H1 (cell line): ENCODE measurements around the gene IRF4. TPM values are rescaled to one million over a fixed set of nuclear protein-coding genes. Genes with fewer than 3 reads are reported as not detected.

ENCODE experiments used
- CTCF ChIA-PET: fragments of 300-600 bp; sonication (Branson Sonifier 250); formaldehyde crosslinking; loops from one replicate; lab custom pipeline; 2021; ENCODE audit not compliant: partially characterized antibody; lab: Charles Lee
- POLR2A ChIA-PET: fragments of 300-600 bp; sonication (Branson Sonifier 250); formaldehyde crosslinking; loops from one replicate; lab custom pipeline; 2021; ENCODE audit warnings: inconsistent platforms; ENCODE audit not compliant: partially characterized antibody; lab: Charles Lee
- DNase-seq, 2 experiments: peaks; one replicate each; pipeline versions ENCODE4 v3.0.0 to v3.0.0-alpha.2; 2010 to 2022; ENCODE audit warnings: low spot score in 2 of 2, low read depth in 1 of 2, mixed read lengths in 1 of 2
- FAIRE-seq: peaks from 2 replicates; lab custom pipeline; 2011; peaks lifted over from hg19 to GRCh38; lab: Jason Lieb, UNC
- H2AFZ ChIP-seq: 2 replicates; pipeline ENCODE4 v1.8.1; 2012; ENCODE audit warnings: low read length, inconsistent platforms
- H2AK5ac ChIP-seq: 2 replicates; pipeline ENCODE4 v1.6.1; 2013; ENCODE audit warnings: low read depth, low read length
- H2BK120ac ChIP-seq: replicated peaks from 2 replicates; pipeline ENCODE3; 2013; ENCODE audit warnings: low read depth, low read length, inconsistent platforms
- H2BK12ac ChIP-seq: 2 replicates; pipeline ENCODE4 v1.6.1; 2013; ENCODE audit warnings: low read depth, low read length
- H2BK15ac ChIP-seq: 2 replicates; pipeline ENCODE4 v1.6.1; 2013; ENCODE audit warnings: low read length
- H2BK20ac ChIP-seq: 2 replicates; pipeline ENCODE4 v1.6.1; 2013; ENCODE audit warnings: low read length
- H2BK5ac ChIP-seq: 2 replicates; pipeline ENCODE4 v1.6.1; 2013; ENCODE audit warnings: low read depth, low read length
- H3K14ac ChIP-seq: 2 replicates; pipeline ENCODE4 v1.6.1; 2013; ENCODE audit warnings: inconsistent platforms; ENCODE audit not compliant: insufficient read length
- H3K18ac ChIP-seq: 2 replicates; pipeline ENCODE4 v1.6.1; 2013; ENCODE audit warnings: low read length; ENCODE audit errors: extremely low read depth
- H3K23ac ChIP-seq: 2 replicates; pipeline ENCODE4 v1.6.1; 2013; ENCODE audit warnings: inconsistent platforms; ENCODE audit not compliant: insufficient read length
- H3K23me2 ChIP-seq: 2 replicates; pipeline ENCODE4 v1.6.1; 2013; ENCODE audit warnings: low read depth, low read length
- H3K27ac ChIP-seq: 2 replicates; pipeline ENCODE4 v1.6.1; 2011; ENCODE audit warnings: low read depth, low read length, inconsistent platforms
- H3K27me3 ChIP-seq, 4 experiments: replicated peaks in 1 of 4; 1 replicate in 1 of 4; 2 replicates in 3 of 4; pipeline versions ENCODE4 v1.6.1 to v1.8.1; 2011 to 2013; ENCODE audit warnings: low read length in 3 of 4, mild to moderate bottlenecking in 3 of 4, inconsistent platforms in 2 of 4, mixed read lengths in 2 of 4, moderate library complexity in 1 of 4; ENCODE audit not compliant: control insufficient read depth in 3 of 4, insufficient read depth in 3 of 4; ENCODE audit errors: extremely low read depth in 1 of 4
- H3K36me3 ChIP-seq, 4 experiments: 2 replicates each; pipeline versions ENCODE4 v1.6.1 to v1.8.1; 2011 to 2013; ENCODE audit warnings: mild to moderate bottlenecking in 4 of 4, low read length in 3 of 4, moderate library complexity in 2 of 4, control low read depth in 1 of 4, inconsistent platforms in 1 of 4; ENCODE audit not compliant: insufficient read depth in 4 of 4, control insufficient read depth in 2 of 4
- H3K4ac ChIP-seq: replicated peaks from 2 replicates; pipeline ENCODE3; 2013; ENCODE audit warnings: low read length, low read depth, mixed read lengths, inconsistent platforms; ENCODE audit not compliant: insufficient read length
- H3K4me1 ChIP-seq, 4 experiments: replicated peaks in 1 of 4; 1 replicate in 1 of 4; 2 replicates in 3 of 4; pipeline versions ENCODE4 v1.6.1 to v1.8.1; 2011 to 2013; ENCODE audit warnings: low read length in 3 of 4, inconsistent platforms in 2 of 4, mixed read lengths in 1 of 4; ENCODE audit not compliant: insufficient read depth in 4 of 4, control insufficient read depth in 3 of 4
- H3K4me2 ChIP-seq, 2 experiments: 2 replicates each; pipeline versions ENCODE4 v1.6.1 to v1.8.1; 2011 to 2013; ENCODE audit warnings: low read depth in 2 of 2, low read length in 2 of 2, control low read depth in 1 of 2, inconsistent platforms in 1 of 2, mild to moderate bottlenecking in 1 of 2; ENCODE audit not compliant: insufficient read depth in 1 of 2
- H3K4me3 ChIP-seq, 4 experiments: fragments of 200-600, 300-600 bp in 1 of 4; sonication (generic), shearing (Covaris generic), sonication (Bioruptor Twin) in 1 of 4; 2 replicates each; pipeline versions ENCODE4 v1.5.1 to v1.8.1; 2011 to 2016; ENCODE audit warnings: low read length in 4 of 4, low read depth in 3 of 4, control low read depth in 2 of 4, inconsistent platforms in 2 of 4, mild to moderate bottlenecking in 2 of 4, mixed read lengths in 1 of 4, moderate library complexity in 1 of 4; ENCODE audit not compliant: insufficient read depth in 2 of 4; ENCODE audit errors: extremely low read depth in 1 of 4
- H3K56ac ChIP-seq: replicated peaks from 2 replicates; pipeline ENCODE3; 2013; ENCODE audit warnings: low read depth, mild to moderate bottlenecking, mixed read lengths, low read length, inconsistent platforms; ENCODE audit not compliant: insufficient read length
- H3K79me1 ChIP-seq: 2 replicates; pipeline ENCODE4 v1.6.1; 2013; ENCODE audit warnings: low read depth, low read length, control low read depth
- H3K79me2 ChIP-seq, 2 experiments: 2 replicates each; pipeline versions ENCODE4 v1.6.1 to v1.8.1; 2012 to 2013; ENCODE audit warnings: low read length in 2 of 2, mild to moderate bottlenecking in 2 of 2, inconsistent platforms in 1 of 2; ENCODE audit not compliant: insufficient read depth in 2 of 2, control insufficient read depth in 1 of 2
- H3K9ac ChIP-seq, 4 experiments: replicated peaks in 1 of 4; 1 replicate in 1 of 4; 2 replicates in 3 of 4; pipeline versions ENCODE4 v1.6.1 to v1.8.1; 2011 to 2013; ENCODE audit warnings: low read depth in 3 of 4, low read length in 3 of 4, control low read depth in 2 of 4, mild to moderate bottlenecking in 2 of 4, moderate library complexity in 2 of 4, inconsistent platforms in 1 of 4; ENCODE audit errors: extremely low read depth in 1 of 4
- H3K9me3 ChIP-seq, 2 experiments: 2 replicates each; pipeline versions ENCODE4 v1.6.1 to v1.8.1; 2012 to 2013; ENCODE audit warnings: mild to moderate bottlenecking in 2 of 2, moderate library complexity in 2 of 2, control low read depth in 1 of 2, inconsistent platforms in 1 of 2, low read depth in 1 of 2, low read length in 1 of 2, mixed read lengths in 1 of 2; ENCODE audit not compliant: insufficient read depth in 2 of 2
- H4K20me1 ChIP-seq, 2 experiments: replicated peaks in 1 of 2; 2 replicates each; pipeline versions ENCODE3 to v1.8.1; 2011 to 2013; ENCODE audit warnings: inconsistent platforms in 2 of 2, low read length in 2 of 2, mild to moderate bottlenecking in 1 of 2; ENCODE audit not compliant: insufficient read depth in 2 of 2, control insufficient read depth in 1 of 2
- H4K5ac ChIP-seq: 2 replicates; pipeline ENCODE4 v1.6.1; 2013; ENCODE audit warnings: low read length, low read depth, mixed read lengths, inconsistent platforms; ENCODE audit not compliant: insufficient read length
- H4K8ac ChIP-seq: 2 replicates; pipeline ENCODE4 v1.8.0; 2013; ENCODE audit warnings: mild to moderate bottlenecking, moderate library complexity, low read length, inconsistent platforms; ENCODE audit not compliant: insufficient read depth; ENCODE audit errors: extremely low read depth
- H4K91ac ChIP-seq: replicated peaks from 2 replicates; pipeline ENCODE3; 2013; ENCODE audit warnings: low read length, mixed read lengths, inconsistent platforms; ENCODE audit not compliant: insufficient read length
- CTBP2 ChIP-seq: IDR thresholded peaks from 2 replicates; pipeline ENCODE4 v1.7.0; 2011; ENCODE audit warnings: borderline replicate concordance, mild to moderate bottlenecking, moderate library complexity, mixed read lengths, low read length; ENCODE audit not compliant: insufficient read depth, insufficient read length
- GABPA ChIP-seq: IDR thresholded peaks from 2 replicates; pipeline ENCODE4 v1.6.1; 2011; ENCODE audit warnings: mild to moderate bottlenecking, low read length, moderate library complexity, borderline replicate concordance; ENCODE audit not compliant: insufficient read depth
- GTF2F1 ChIP-seq: IDR thresholded peaks from 2 replicates; pipeline ENCODE4 v1.6.1; 2012; ENCODE audit warnings: low read depth, low read length, improper control_type of control experiment, borderline replicate concordance
- JUND ChIP-seq: IDR thresholded peaks from 2 replicates; pipeline ENCODE4 v1.6.1; 2011; ENCODE audit warnings: mild to moderate bottlenecking, improper control_type of control experiment, low read length
- KDM1A ChIP-seq: fragments of 200-600, 300-600 bp; sonication (generic); IDR thresholded peaks from 2 replicates; pipeline ENCODE4 v1.7.1; 2016; ENCODE audit warnings: mild to moderate bottlenecking, low read length, borderline replicate concordance
- POLR2AphosphoS5 ChIP-seq: IDR thresholded peaks from 2 replicates; pipeline ENCODE4 v1.6.1; 2011; ENCODE audit warnings: low read depth, low read length
- POU5F1 ChIP-seq: IDR thresholded peaks from 2 replicates; pipeline ENCODE4 v1.6.1; 2011; ENCODE audit warnings: low read depth, mild to moderate bottlenecking, low read length, moderate library complexity
- SP1 ChIP-seq: IDR thresholded peaks from 2 replicates; pipeline ENCODE4 v1.6.1; 2011; ENCODE audit warnings: low read depth, low read length
- ZNF274 ChIP-seq: IDR thresholded peaks from 2 replicates; pipeline ENCODE4 v1.7.0; 2012; ENCODE audit warnings: low read length, borderline replicate concordance; ENCODE audit errors: extremely low read depth
- polyA plus RNA-seq, 7 experiments: library from polyadenylated mRNA; depleted of rRNA in 3 of 7; stranded (reverse) in 5 of 7; unstranded in 2 of 7; fragments of >200 nt in 5 of 7; fragments of 200-250 nt in 2 of 7; gene quantifications; 1 replicate in 5 of 7; 2 replicates in 1 of 7; 4 replicates in 1 of 7; pipeline versions ENCODE4 v1.2.1 to v1.2.3, GENCODE V29; 2011 to 2013; ENCODE audit warnings: missing spikeins in 2 of 7, mixed read lengths in 2 of 7
- total RNA-seq: library from RNA; stranded (reverse); fragmentation: NEBNext Ultra II Directional; extraction: Animal tissue kit (Norgen Biotek cat#: 25700); gene quantifications from 2 replicates; pipeline ENCODE4 v1.2.1, GENCODE V29; 2021
- TF ChIP-seq, protein P1 (sequence below), 3 experiments: IDR thresholded peaks; 1 replicate in 2 of 3; 2 replicates in 1 of 3; pipeline versions ENCODE4 v1.5.1 to v1.6.1; 2011; ENCODE audit warnings: low read length in 3 of 3, mild to moderate bottlenecking in 3 of 3, inconsistent platforms in 2 of 3, low read depth in 1 of 3, moderate library complexity in 1 of 3; ENCODE audit not compliant: insufficient read depth in 1 of 3; ENCODE audit errors: control extremely low read depth in 1 of 3

IRF4 gene
- total and polyA plus RNA-seq, 2 of the 8 experiments (the other 6 are each of a cell fraction or from before 2014, with no cell fraction given) = 0.77 to 2.1 TPM

DNA sequence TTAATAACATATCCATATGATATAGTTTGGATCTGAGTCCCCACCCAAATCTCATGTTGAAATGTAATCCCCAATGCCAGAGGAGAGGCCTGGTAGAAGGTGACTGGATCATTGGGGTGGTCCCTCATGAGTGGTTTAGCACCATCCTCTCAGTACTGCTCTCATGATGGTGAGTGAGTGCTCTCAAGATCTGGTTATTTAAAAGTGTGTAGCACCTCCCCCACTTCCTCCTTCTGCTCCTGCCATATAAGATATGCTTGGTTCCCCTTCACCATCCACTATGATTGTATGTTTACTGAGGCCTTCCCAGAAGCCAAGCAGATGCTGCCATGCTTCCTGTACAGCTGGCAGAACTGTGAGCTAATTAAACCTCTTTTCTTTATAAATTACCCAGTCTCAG lies 22.9 kb downstream of the IRF4 start:
- H4K20me1 ChIP-seq = no peaks in the 10 kb centered on the region
- no peak overlapping the region for H3K4me2 ChIP-seq
- TF ChIP-seq KDM1A (no peak), JUND (no peak), CTBP2 (no peak), SP1 (no peak), GABPA (no peak), POLR2AphosphoS5 (no peak), ZNF274 (no peak), GTF2F1 (no peak), POU5F1 (no peak)
- TF ChIP-seq, protein P1, sequence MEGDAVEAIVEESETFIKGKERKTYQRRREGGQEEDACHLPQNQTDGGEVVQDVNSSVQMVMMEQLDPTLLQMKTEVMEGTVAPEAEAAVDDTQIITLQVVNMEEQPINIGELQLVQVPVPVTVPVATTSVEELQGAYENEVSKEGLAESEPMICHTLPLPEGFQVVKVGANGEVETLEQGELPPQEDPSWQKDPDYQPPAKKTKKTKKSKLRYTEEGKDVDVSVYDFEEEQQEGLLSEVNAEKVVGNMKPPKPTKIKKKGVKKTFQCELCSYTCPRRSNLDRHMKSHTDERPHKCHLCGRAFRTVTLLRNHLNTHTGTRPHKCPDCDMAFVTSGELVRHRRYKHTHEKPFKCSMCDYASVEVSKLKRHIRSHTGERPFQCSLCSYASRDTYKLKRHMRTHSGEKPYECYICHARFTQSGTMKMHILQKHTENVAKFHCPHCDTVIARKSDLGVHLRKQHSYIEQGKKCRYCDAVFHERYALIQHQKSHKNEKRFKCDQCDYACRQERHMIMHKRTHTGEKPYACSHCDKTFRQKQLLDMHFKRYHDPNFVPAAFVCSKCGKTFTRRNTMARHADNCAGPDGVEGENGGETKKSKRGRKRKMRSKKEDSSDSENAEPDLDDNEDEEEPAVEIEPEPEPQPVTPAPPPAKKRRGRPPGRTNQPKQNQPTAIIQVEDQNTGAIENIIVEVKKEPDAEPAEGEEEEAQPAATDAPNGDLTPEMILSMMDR (IDR thresholded peaks at IDR 0.05; ENCODE audit: control extremely low read depth in 1 of 3, insufficient read depth in 1 of 3, low read depth in 1 of 3, low read length in 3 of 3) = no peak
- H3K18ac ChIP-seq = no peak overlapping the region
- no peak overlapping the region for H3K14ac ChIP-seq
- H3K9ac ChIP-seq = no peak overlapping the region
- H4K91ac ChIP-seq = no peak overlapping the region
- H2BK12ac ChIP-seq = no peak overlapping the region
- no peak overlapping the region for H2AK5ac ChIP-seq
- DNase-seq (no peak), FAIRE-seq (no peak)
- H3K23me2 ChIP-seq = no peaks in the 10 kb centered on the region
- H3K4me3 ChIP-seq = no peak overlapping the region
- H2BK20ac ChIP-seq = no peak overlapping the region
- H3K36me3 ChIP-seq = no peaks in the 10 kb centered on the region; a peak in 1 of 8 replicates
- no peak overlapping the region for H3K27ac ChIP-seq
- H4K8ac ChIP-seq = no peak overlapping the region
- H3K9me3 ChIP-seq = peaks cover 0 to 4% of the 10 kb centered on the region in 2 experiments; a peak in 1 of 4 replicates
- H2BK15ac ChIP-seq = no peak overlapping the region
- no peak overlapping the region for H3K56ac ChIP-seq
- no peaks in the 10 kb centered on the region for H3K27me3 ChIP-seq
- ChIA-PET POLR2A (no interaction called here), CTCF (interaction anchor here (0.8 to 1.5 kb wide), 2 partner anchors 24 to 230 kb away, joined by 3 read pairs; no protein-coding TSS in a partner anchor)
- H3K4me1 ChIP-seq = no peaks in the 10 kb centered on the region
- H3K79me1 ChIP-seq = no peaks in the 10 kb centered on the region
- no peak overlapping the region for H3K4ac ChIP-seq
- H3K23ac ChIP-seq = no peak overlapping the region
- H2BK120ac ChIP-seq = no peak overlapping the region
- no peak overlapping the region for H2AFZ ChIP-seq
- no peak overlapping the region for H2BK5ac ChIP-seq
- H3K79me2 ChIP-seq = no peaks in the 10 kb centered on the region
- no peak overlapping the region for H4K5ac ChIP-seq
